ENCODE results near the gene B4GALNT1.
"Not testable (repeated sequence)": the region's sequence is repeated elsewhere in the genome, so short reads cannot be mapped to it uniquely, and the experiment has no call there.

Gene B4GALNT1

GRCh38 chr12:57632958-57633840 is at the start of gene B4GALNT1:
B4GALNT1 (minus strand) TSS chr12:57633201; CDS start chr12:57632132, 1,069 bp downstream.
- DNase-seq (ENCODE audit: low spot score), result peak; percentile 35

GRCh38 chr12:57679697-57680096 is 46.7 kb upstream of the B4GALNT1 start:
- DNase-seq (ENCODE audit: low spot score), result no peak

GRCh38 chr12:57677947-57678346 is 44.9 kb upstream of the B4GALNT1 start:
- not testable (repeated sequence) for DNase-seq (ENCODE audit: low spot score)

GRCh38 chr12:57674691-57675090 is 41.7 kb upstream of the B4GALNT1 start:
- DNase-seq (ENCODE audit: low spot score), result no peak

GRCh38 chr12:57672801-57673200 is 39.8 kb upstream of the B4GALNT1 start:
- no peak for DNase-seq (ENCODE audit: low spot score)

- DNase-seq (ENCODE audit: low spot score), result not testable (repeated sequence)
Observed at GRCh38 chr12:57671811-57672210, 38.8 kb upstream of the B4GALNT1 start.

- DNase-seq (ENCODE audit: low spot score), result not testable (repeated sequence)
Observed at GRCh38 chr12:57669691-57670090, 36.7 kb upstream of the B4GALNT1 start.

- DNase-seq (ENCODE audit: low spot score), result no peak
Observed at GRCh38 chr12:57666897-57667296, 33.9 kb upstream of the B4GALNT1 start.

GRCh38 chr12:57665066-57665820 is 32.2 kb upstream of the B4GALNT1 start:
- not testable (repeated sequence) for DNase-seq (ENCODE audit: low spot score)

- no peak for DNase-seq (ENCODE audit: low spot score)
Observed at GRCh38 chr12:57661376-57661775, 28.4 kb upstream of the B4GALNT1 start.

GRCh38 chr12:57658890-57659289 is 25.9 kb upstream of the B4GALNT1 start:
- no peak for DNase-seq (ENCODE audit: low spot score)

- no peak for DNase-seq (ENCODE audit: low spot score)
Observed at GRCh38 chr12:57657744-57658143, 24.7 kb upstream of the B4GALNT1 start.

- not testable (repeated sequence) for DNase-seq (ENCODE audit: low spot score)
Observed at GRCh38 chr12:57656408-57656807, 23.4 kb upstream of the B4GALNT1 start.

GRCh38 chr12:57655541-57656240 is 22.7 kb upstream of the B4GALNT1 start:
- DNase-seq (ENCODE audit: low spot score), result no peak

GRCh38 chr12:57654042-57654441 is 21.0 kb upstream of the B4GALNT1 start:
- DNase-seq (ENCODE audit: low spot score), result no peak

GRCh38 chr12:57646659-57647049 is 13.7 kb upstream of the B4GALNT1 start:
- not testable (repeated sequence) for DNase-seq (ENCODE audit: low spot score)

GRCh38 chr12:57645990-57646658 is 13.1 kb upstream of the B4GALNT1 start:
- DNase-seq (ENCODE audit: low spot score), result not testable (repeated sequence)

- no peak for DNase-seq (ENCODE audit: low spot score)
Observed at GRCh38 chr12:57641699-57642442, 8.9 kb upstream of the B4GALNT1 start.

- no peak for DNase-seq (ENCODE audit: low spot score)
Observed at GRCh38 chr12:57640175-57641042, 7.4 kb upstream of the B4GALNT1 start.

GRCh38 chr12:57638096-57638495 is 5.1 kb upstream of the B4GALNT1 start:
- no peak for DNase-seq (ENCODE audit: low spot score)

Data from pons (tissue), 1 donor.